Fibroblast of skin of left quadriceps (primary cell): ENCODE data around the gene CCDC102A.

Source experiments
- DNase-seq, 2 experiments: peaks; one replicate each; pipeline ENCODE4 v3.0.0-alpha.2; 2013; ENCODE audit warnings: low read depth in 2 of 2

Gene CCDC102A

DNA sequence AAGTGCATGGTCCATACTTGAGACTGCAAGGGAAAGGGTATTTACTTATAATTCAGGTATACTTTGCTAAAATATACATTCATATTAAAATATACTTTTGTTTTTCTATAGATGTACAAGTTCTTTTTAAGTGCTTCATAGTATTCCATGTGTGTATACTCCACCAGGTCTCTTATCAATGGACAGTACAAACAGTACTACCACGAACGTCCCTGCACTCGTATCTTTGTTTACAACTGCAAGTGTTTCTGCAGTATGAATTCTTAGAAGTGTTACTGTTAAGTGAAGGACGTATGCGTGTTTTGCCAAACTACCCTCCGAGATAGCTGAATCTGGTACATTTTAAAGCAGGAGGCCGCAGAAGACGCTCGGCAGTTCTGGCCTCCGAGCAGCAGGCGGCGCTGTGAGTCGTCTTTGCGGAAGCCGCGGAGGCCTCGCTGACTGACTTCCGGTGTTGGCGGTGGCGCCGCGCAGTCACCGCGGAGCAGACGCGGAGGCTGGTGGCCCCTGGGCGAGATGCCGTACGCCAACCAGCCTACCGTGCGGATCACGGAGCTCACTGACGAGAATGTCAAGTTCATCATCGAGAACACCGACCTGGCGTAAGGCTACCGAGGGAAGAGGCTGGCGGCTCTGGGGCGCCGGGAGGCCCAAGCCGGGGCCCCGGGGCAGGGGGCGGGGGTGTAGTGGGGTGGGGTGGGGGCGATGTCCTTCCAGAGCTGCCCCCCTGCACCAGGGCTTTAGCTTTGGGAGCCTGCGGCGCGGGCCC, 74.0 kb downstream of the CCDC102A start, which contains the start of gene POLR2C:
POLR2C (plus strand) TSS at position 471 of the 769 bp plus-strand sequence; CDS start at position 517, 46 bp downstream.
- DNase-seq, result peak; percentile 52 to 53
